Activated naive CD4-positive, alpha-beta T cell treated with anti-CD3 and anti-CD28 coated beads, Interleukin-2, amount 10 ng/mL, durations not matched to agents 7 days and 5 days (primary cell): ENCODE data around the gene FBXW2.
"Not testable (repeated sequence)": the region's sequence is repeated elsewhere in the genome, so short reads cannot be mapped to it uniquely, and the experiment has no call there.

Experiments
- CTCF ChIA-PET: fragments of 350-600 bp; sonication (Branson Sonifier 250); formaldehyde crosslinking; loops from one replicate; lab custom pipeline; 2021; ENCODE audit warnings: antibody characterized with exemption; lab: Charles Lee
- DNase-seq: peaks from one replicate; pipeline ENCODE4 v3.0.0-alpha.2; 2020
- H3K27ac Mint-ChIP-seq: one replicate; pipeline ENCODE4 v1.8.0; 2021; ENCODE audit warnings: mild to moderate bottlenecking, moderate library complexity, mixed read lengths
- H3K27me3 Mint-ChIP-seq: one replicate; pipeline ENCODE4 v1.8.0; 2021; ENCODE audit warnings: mild to moderate bottlenecking, mixed read lengths
- H3K36me3 Mint-ChIP-seq: one replicate; pipeline ENCODE4 v1.8.0; 2021; ENCODE audit warnings: mixed read lengths
- H3K4me1 Mint-ChIP-seq: one replicate; pipeline ENCODE4 v1.8.0; 2021; ENCODE audit warnings: mixed read lengths
- H3K4me3 Mint-ChIP-seq: one replicate; pipeline ENCODE4 v1.8.0; 2021; ENCODE audit warnings: mild to moderate bottlenecking, moderate library complexity, mixed read lengths
- H3K9me3 Mint-ChIP-seq: one replicate; pipeline ENCODE4 v1.8.0; 2021; ENCODE audit warnings: mixed read lengths

Gene FBXW2

GRCh38 chr9:120746366-120746765 is 46.9 kb downstream of the FBXW2 start:
- H3K4me1 Mint-ChIP-seq, H3K4me3 Mint-ChIP-seq, H3K36me3 Mint-ChIP-seq, H3K9me3 Mint-ChIP-seq, H3K27me3 Mint-ChIP-seq, DNase-seq, H3K27ac Mint-ChIP-seq: not testable (repeated sequence)
- CTCF ChIA-PET, result interaction anchor here (1.7 kb wide), 1 partner anchor 10 kb away, joined by 6 read pairs; no protein-coding TSS in a partner anchor

- Mint-ChIP-seq H3K27me3 (no peaks in the 10 kb centered on the region), H3K9me3 (no peaks in the 10 kb centered on the region), H3K36me3 (no peaks in the 10 kb centered on the region), H3K4me3 (no peak overlapping the region), H3K27ac (no peak overlapping the region), H3K4me1 (peaks cover 6% of the 10 kb centered on the region)
- no peak for DNase-seq
- CTCF ChIA-PET, result interaction anchor here (1.0 to 1.5 kb wide), 2 partner anchors 11 to 315 kb away, joined by 4 to 5 read pairs; no protein-coding TSS in a partner anchor
Measured at GRCh38 chr9:120745278-120745677, 47.9 kb downstream of the FBXW2 start.

GRCh38 chr9:120742951-120743416 is 50.2 kb downstream of the FBXW2 start:
- Mint-ChIP-seq H3K4me3 (no peak overlapping the region), H3K9me3 (no peaks in the 10 kb centered on the region), H3K27ac (no peak overlapping the region), H3K4me1 (peaks cover 6% of the 10 kb centered on the region), H3K27me3 (no peaks in the 10 kb centered on the region), H3K36me3 (no peaks in the 10 kb centered on the region)
- CTCF ChIA-PET, result interaction anchor here (1.3 to 1.5 kb wide), 3 partner anchors 13 to 132 kb away, joined by 3 read pairs; no protein-coding TSS in a partner anchor
- no peak for DNase-seq

- Mint-ChIP-seq H3K27ac (no peak overlapping the region), H3K4me3 (no peak overlapping the region), H3K4me1 (no peaks in the 10 kb centered on the region), H3K9me3 (no peaks in the 10 kb centered on the region), H3K36me3 (no peaks in the 10 kb centered on the region), H3K27me3 (no peaks in the 10 kb centered on the region)
- CTCF ChIA-PET, result interaction anchor here (1.3 to 2.6 kb wide), 3 partner anchors 122 to 318 kb away, joined by 3 to 6 read pairs (median 3); no protein-coding TSS in a partner anchor
- no peak for DNase-seq
Measured at GRCh38 chr9:120741701-120742100, 51.5 kb downstream of the FBXW2 start.

- no peaks in the 10 kb centered on the region for H3K36me3 Mint-ChIP-seq
- H3K4me3 Mint-ChIP-seq, result no peak overlapping the region
- H3K27ac Mint-ChIP-seq, result no peak overlapping the region
- CTCF ChIA-PET, result interaction anchor here (1.1 to 2.6 kb wide), 2 partner anchors 241 to 319 kb away, joined by 3 to 6 read pairs; no protein-coding TSS in a partner anchor
- no peaks in the 10 kb centered on the region for H3K9me3 Mint-ChIP-seq
- no peak for DNase-seq
- H3K27me3 Mint-ChIP-seq, result no peaks in the 10 kb centered on the region
- no peaks in the 10 kb centered on the region for H3K4me1 Mint-ChIP-seq
Measured at GRCh38 chr9:120741191-120741590, 52.0 kb downstream of the FBXW2 start.

- DNase-seq, result no peak
- CTCF ChIA-PET, result interaction anchor here (0.8 to 2.6 kb wide), 3 partner anchors 9 to 320 kb away, joined by 3 to 6 read pairs (median 3); no protein-coding TSS in a partner anchor
- no peaks in the 10 kb centered on the region for H3K9me3 Mint-ChIP-seq
- no peaks in the 10 kb centered on the region for H3K36me3 Mint-ChIP-seq
- H3K4me1 Mint-ChIP-seq, result no peaks in the 10 kb centered on the region
- H3K27me3 Mint-ChIP-seq, result no peaks in the 10 kb centered on the region
- H3K4me3 Mint-ChIP-seq, result no peak overlapping the region
- no peak overlapping the region for H3K27ac Mint-ChIP-seq
Measured at GRCh38 chr9:120740132-120740531, 53.1 kb downstream of the FBXW2 start.

- Mint-ChIP-seq H3K4me1 (peaks cover 2% of the 10 kb centered on the region), H3K9me3 (no peaks in the 10 kb centered on the region), H3K4me3 (no peak overlapping the region), H3K27me3 (no peaks in the 10 kb centered on the region), H3K36me3 (no peaks in the 10 kb centered on the region), H3K27ac (no peak overlapping the region)
- DNase-seq, result no peak
- CTCF ChIA-PET, result no interaction called here
Measured at GRCh38 chr9:120737416-120738165, 55.6 kb downstream of the FBXW2 start.

- no peaks in the 10 kb centered on the region for H3K9me3 Mint-ChIP-seq
- H3K36me3 Mint-ChIP-seq, result no peaks in the 10 kb centered on the region
- CTCF ChIA-PET, result no interaction called here
- no peak overlapping the region for H3K27ac Mint-ChIP-seq
- H3K4me3 Mint-ChIP-seq, result no peak overlapping the region
- no peaks in the 10 kb centered on the region for H3K27me3 Mint-ChIP-seq
- H3K4me1 Mint-ChIP-seq, result peaks cover 2% of the 10 kb centered on the region
- DNase-seq, result no peak
Measured at GRCh38 chr9:120736881-120737280, 56.3 kb downstream of the FBXW2 start.

- no peaks in the 10 kb centered on the region for H3K36me3 Mint-ChIP-seq
- CTCF ChIA-PET, result no interaction called here
- no peak overlapping the region for H3K4me3 Mint-ChIP-seq
- H3K9me3 Mint-ChIP-seq, result no peaks in the 10 kb centered on the region
- peaks cover 2% of the 10 kb centered on the region for H3K4me1 Mint-ChIP-seq
- H3K27ac Mint-ChIP-seq, result no peak overlapping the region
- no peak for DNase-seq
- no peaks in the 10 kb centered on the region for H3K27me3 Mint-ChIP-seq
Measured at GRCh38 chr9:120735415-120736126, 57.6 kb downstream of the FBXW2 start.

- Mint-ChIP-seq H3K9me3 (no peaks in the 10 kb centered on the region), H3K27me3 (no peaks in the 10 kb centered on the region), H3K4me1 (peaks cover 2% of the 10 kb centered on the region), H3K36me3 (no peaks in the 10 kb centered on the region), H3K4me3 (no peak overlapping the region), H3K27ac (no peak overlapping the region)
- DNase-seq, result no peak
- CTCF ChIA-PET, result no interaction called here
Measured at GRCh38 chr9:120734607-120735410, 58.4 kb downstream of the FBXW2 start.

- Mint-ChIP-seq H3K4me3 (no peak overlapping the region), H3K4me1 (peaks cover 5% of the 10 kb centered on the region), H3K27ac (no peak overlapping the region), H3K9me3 (no peaks in the 10 kb centered on the region), H3K27me3 (no peaks in the 10 kb centered on the region), H3K36me3 (no peaks in the 10 kb centered on the region)
- DNase-seq, result no peak
- CTCF ChIA-PET, result no interaction called here
Measured at GRCh38 chr9:120733190-120733589, 60.0 kb downstream of the FBXW2 start.

GRCh38 chr9:120730654-120731514 is 62.3 kb downstream of the FBXW2 start:
- Mint-ChIP-seq H3K4me3 (no peak overlapping the region), H3K4me1 (peaks cover 19% of the 10 kb centered on the region), H3K9me3 (no peaks in the 10 kb centered on the region), H3K27ac (no peak overlapping the region), H3K27me3 (no peaks in the 10 kb centered on the region), H3K36me3 (no peaks in the 10 kb centered on the region)
- CTCF ChIA-PET, result interaction anchor here (0.9 to 1.5 kb wide), 5 partner anchors 9 to 251 kb away, joined by 3 to 6 read pairs (median 3); no protein-coding TSS in a partner anchor
- no peak for DNase-seq

GRCh38 chr9:120729791-120730241 is 63.4 kb downstream of the FBXW2 start:
- H3K27ac Mint-ChIP-seq, result no peak overlapping the region
- H3K4me3 Mint-ChIP-seq, result no peak overlapping the region
- no peaks in the 10 kb centered on the region for H3K9me3 Mint-ChIP-seq
- DNase-seq, result no peak
- peaks cover 19% of the 10 kb centered on the region for H3K4me1 Mint-ChIP-seq
- H3K36me3 Mint-ChIP-seq, result no peaks in the 10 kb centered on the region
- CTCF ChIA-PET, result interaction anchor here (0.8 kb wide), 1 partner anchor 330 kb away, joined by 3 read pairs; no protein-coding TSS in a partner anchor
- no peaks in the 10 kb centered on the region for H3K27me3 Mint-ChIP-seq
